NB4 (cell line): ENCODE results near the gene TSSK6.
A peak's percentile ranks its signal among the peaks of the same experiment; 100 is the strongest.

Experiments used
- TF ChIP-seq, protein P1 (sequence below): IDR thresholded peaks from one replicate; pipeline ENCODE4 v1.5.1; 2012; ENCODE audit warnings: low read depth, low read length
- TF ChIP-seq, protein P2 (sequence below): IDR thresholded peaks from 2 replicates; pipeline ENCODE4 v1.6.1; 2011; ENCODE audit warnings: low read depth, low read length

GRCh38 chr19:19531951-19532805, 16.8 kb upstream of the TSSK6 start:
- TF ChIP-seq, protein P1, sequence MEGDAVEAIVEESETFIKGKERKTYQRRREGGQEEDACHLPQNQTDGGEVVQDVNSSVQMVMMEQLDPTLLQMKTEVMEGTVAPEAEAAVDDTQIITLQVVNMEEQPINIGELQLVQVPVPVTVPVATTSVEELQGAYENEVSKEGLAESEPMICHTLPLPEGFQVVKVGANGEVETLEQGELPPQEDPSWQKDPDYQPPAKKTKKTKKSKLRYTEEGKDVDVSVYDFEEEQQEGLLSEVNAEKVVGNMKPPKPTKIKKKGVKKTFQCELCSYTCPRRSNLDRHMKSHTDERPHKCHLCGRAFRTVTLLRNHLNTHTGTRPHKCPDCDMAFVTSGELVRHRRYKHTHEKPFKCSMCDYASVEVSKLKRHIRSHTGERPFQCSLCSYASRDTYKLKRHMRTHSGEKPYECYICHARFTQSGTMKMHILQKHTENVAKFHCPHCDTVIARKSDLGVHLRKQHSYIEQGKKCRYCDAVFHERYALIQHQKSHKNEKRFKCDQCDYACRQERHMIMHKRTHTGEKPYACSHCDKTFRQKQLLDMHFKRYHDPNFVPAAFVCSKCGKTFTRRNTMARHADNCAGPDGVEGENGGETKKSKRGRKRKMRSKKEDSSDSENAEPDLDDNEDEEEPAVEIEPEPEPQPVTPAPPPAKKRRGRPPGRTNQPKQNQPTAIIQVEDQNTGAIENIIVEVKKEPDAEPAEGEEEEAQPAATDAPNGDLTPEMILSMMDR: peak; percentile 81
- TF ChIP-seq, protein P2, sequence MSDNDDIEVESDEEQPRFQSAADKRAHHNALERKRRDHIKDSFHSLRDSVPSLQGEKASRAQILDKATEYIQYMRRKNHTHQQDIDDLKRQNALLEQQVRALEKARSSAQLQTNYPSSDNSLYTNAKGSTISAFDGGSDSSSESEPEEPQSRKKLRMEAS: peak; percentile 18; the same call in 1 of the 2 replicates
